ENCODE data around the gene USP3. TPM values are rescaled to one million over a fixed set of nuclear protein-coding genes. Genes with fewer than 3 reads are reported as not detected.

USP3 gene, protein sequence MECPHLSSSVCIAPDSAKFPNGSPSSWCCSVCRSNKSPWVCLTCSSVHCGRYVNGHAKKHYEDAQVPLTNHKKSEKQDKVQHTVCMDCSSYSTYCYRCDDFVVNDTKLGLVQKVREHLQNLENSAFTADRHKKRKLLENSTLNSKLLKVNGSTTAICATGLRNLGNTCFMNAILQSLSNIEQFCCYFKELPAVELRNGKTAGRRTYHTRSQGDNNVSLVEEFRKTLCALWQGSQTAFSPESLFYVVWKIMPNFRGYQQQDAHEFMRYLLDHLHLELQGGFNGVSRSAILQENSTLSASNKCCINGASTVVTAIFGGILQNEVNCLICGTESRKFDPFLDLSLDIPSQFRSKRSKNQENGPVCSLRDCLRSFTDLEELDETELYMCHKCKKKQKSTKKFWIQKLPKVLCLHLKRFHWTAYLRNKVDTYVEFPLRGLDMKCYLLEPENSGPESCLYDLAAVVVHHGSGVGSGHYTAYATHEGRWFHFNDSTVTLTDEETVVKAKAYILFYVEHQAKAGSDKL
- total RNA-seq (2014; rRNA removed; shearing (Covaris generic)) (26.3 and 34.6 TPM in 2 replicates), total RNA-seq (2022) (53.0 and 64.9 TPM in 2 replicates), Bru-seq, nascent RNA (percentile 92 among the genes with signal in this experiment), BruChase-seq, experiment 1, labeled RNA remaining after a 6-hour chase (percentile 80 among the genes with signal in this experiment), BruChase-seq, experiment 2, labeled RNA remaining after a 2-hour chase (percentile 81 among the genes with signal in this experiment)
- long read RNA-seq, full-length matches to known transcripts = 49 of 79 reads
- long read RNA-seq, partial matches to known transcripts = 5 of 79 reads
- long read RNA-seq, other reads (novel, unspliced or antisense) = 25 of 79 reads

DNA sequence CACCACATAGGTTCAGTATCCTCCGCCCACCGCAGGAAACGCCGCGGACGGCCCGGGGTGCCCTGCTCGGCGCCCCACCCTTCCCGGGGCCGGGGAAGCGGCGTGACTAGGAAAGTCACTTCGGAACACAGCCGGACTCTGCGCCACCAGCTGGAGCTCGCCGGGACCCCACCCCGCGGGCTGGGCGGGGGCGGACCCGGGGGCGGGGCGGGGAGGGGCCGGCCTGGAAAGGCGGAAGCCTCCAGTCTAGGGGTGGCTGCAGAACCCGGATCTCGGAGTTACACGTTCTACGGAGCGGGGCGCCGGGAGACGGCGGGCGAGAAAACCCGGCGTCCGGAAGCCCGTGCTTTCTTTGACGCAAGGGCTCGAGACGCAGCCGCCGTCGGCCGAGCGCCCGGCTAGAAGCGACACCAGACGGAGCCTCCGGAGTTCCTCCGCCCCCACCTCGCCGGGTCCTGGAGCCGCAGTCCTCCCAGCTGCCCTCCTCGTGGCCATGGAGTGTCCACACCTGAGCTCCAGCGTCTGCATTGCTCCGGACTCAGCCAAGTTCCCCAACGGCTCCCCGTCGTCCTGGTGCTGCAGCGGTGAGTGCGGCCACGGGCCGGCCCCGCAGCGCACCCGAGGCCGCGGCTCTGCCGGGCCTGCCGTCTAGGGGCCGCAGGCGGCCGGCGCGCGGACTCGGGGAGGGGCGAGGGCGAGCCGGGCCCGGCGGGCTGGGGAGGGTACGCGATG is at the start of gene USP3:
USP3 (plus strand) TSS at position 347 of the 732 bp plus-strand sequence; CDS start at position 494, 147 bp downstream.
- intact Hi-C loops (cut with micrococcal nuclease; ENCODE audit: unreplicated experiment) = loop anchor here (1.0 to 10.0 kb wide), 3 partner anchors 17 to 310 kb away; no protein-coding TSS in a partner anchor
- H3K9me2 ChIP-seq (ENCODE audit: insufficient read depth, low read length) = no peaks in the 10 kb centered on the region
- peaks cover 72% of the 10 kb centered on the region for H3K4me1 ChIP-seq (ENCODE audit: insufficient read depth, low read length, poor library complexity, severe bottlenecking)
- H3K4me2 ChIP-seq (ENCODE audit: low read length) = peak within 1 kb of the TSS; percentile 94
- H2AFZ ChIP-seq (ENCODE audit: low read length) = peak within 1 kb of the TSS; percentile 61
- H4K20me1 ChIP-seq (ENCODE audit: insufficient read depth, low read length) = peaks cover 31% of the 10 kb centered on the region
- POLR2A ChIA-PET = interaction anchor here (0.5 to 2.9 kb wide), 13 partner anchors 8 to 589 kb away, joined by 3 to 30 read pairs (median 3); partner anchors contain the start of gene CIAO2A
- no TSS peak for BruUV-seq (replicated peaks)
- H3K79me2 ChIP-seq (ENCODE audit: insufficient read depth, low read depth, low read length) = peaks cover 47% of the 10 kb centered on the region
- TF ChIP-seq, protein P1, sequence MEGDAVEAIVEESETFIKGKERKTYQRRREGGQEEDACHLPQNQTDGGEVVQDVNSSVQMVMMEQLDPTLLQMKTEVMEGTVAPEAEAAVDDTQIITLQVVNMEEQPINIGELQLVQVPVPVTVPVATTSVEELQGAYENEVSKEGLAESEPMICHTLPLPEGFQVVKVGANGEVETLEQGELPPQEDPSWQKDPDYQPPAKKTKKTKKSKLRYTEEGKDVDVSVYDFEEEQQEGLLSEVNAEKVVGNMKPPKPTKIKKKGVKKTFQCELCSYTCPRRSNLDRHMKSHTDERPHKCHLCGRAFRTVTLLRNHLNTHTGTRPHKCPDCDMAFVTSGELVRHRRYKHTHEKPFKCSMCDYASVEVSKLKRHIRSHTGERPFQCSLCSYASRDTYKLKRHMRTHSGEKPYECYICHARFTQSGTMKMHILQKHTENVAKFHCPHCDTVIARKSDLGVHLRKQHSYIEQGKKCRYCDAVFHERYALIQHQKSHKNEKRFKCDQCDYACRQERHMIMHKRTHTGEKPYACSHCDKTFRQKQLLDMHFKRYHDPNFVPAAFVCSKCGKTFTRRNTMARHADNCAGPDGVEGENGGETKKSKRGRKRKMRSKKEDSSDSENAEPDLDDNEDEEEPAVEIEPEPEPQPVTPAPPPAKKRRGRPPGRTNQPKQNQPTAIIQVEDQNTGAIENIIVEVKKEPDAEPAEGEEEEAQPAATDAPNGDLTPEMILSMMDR (conservative IDR thresholded peaks at IDR 0.05; ENCODE audit: low read length) = no peak; the same call in 1 of the 2 replicates
- no peak for TF ChIP-seq EZH2phosphoT487 (IDR thresholded peaks at IDR 0.05; ENCODE audit: borderline replicate concordance, low read depth, low read length)
- peak; percentile 97 for DNase-seq (ENCODE audit: low spot score)
- peak within 1 kb of the TSS; percentile 77 for H3K27ac ChIP-seq (ENCODE audit: low read depth, low read length, poor library complexity, severe bottlenecking)
- H3K9me3 ChIP-seq (ENCODE audit: low read length) = no peaks in the 10 kb centered on the region
- peak within 1 kb of the TSS; percentile 87 for H3K4me3 ChIP-seq (ENCODE audit: low read depth, low read length, poor library complexity, severe bottlenecking)
- H3K36me3 ChIP-seq (ENCODE audit: insufficient read depth, low read length) = no peaks in the 10 kb centered on the region
- CTCF ChIA-PET (ENCODE audit: unreplicated experiment) = interaction anchor here (0.6 to 1.4 kb wide), 3 partner anchors 21 to 59 kb away, joined by 3 to 4 read pairs (median 3); no protein-coding TSS in a partner anchor

DNA sequence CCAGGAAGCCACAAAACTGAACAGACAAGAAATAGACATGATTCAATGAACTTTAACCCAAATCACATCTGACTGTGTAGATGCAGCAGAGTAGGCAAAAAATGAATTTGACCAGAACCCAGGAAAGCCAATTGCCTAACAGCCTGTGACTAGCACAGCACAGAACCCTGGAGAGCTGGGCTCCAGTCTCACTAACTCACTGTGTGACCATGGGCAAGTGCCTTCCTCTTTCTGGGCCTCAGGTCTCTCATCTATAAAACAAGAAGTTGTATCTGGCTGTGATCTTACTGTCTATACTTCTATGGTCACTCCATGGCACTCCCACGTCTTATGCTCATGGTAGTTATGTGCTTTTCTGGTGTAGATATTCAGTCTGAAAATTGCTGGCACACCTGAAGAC is 48.1 kb upstream of the USP3 start:
- DNase-seq (ENCODE audit: low spot score) = no peak
- no peaks in the 10 kb centered on the region for H3K36me3 ChIP-seq (ENCODE audit: insufficient read depth, low read length)
- no peaks in the 10 kb centered on the region for H4K20me1 ChIP-seq (ENCODE audit: insufficient read depth, low read length)
- BruUV-seq (replicated peaks) = no TSS peak
- no peaks in the 10 kb centered on the region for H3K9me2 ChIP-seq (ENCODE audit: insufficient read depth, low read length)
- no peaks in the 10 kb centered on the region for H3K4me1 ChIP-seq (ENCODE audit: insufficient read depth, low read length, poor library complexity, severe bottlenecking)
- H3K4me2 ChIP-seq (ENCODE audit: low read length) = no peak overlapping the region
- no peaks in the 10 kb centered on the region for H3K79me2 ChIP-seq (ENCODE audit: insufficient read depth, low read depth, low read length)
- H3K27ac ChIP-seq (ENCODE audit: low read depth, low read length, poor library complexity, severe bottlenecking) = no peak overlapping the region
- H3K4me3 ChIP-seq (ENCODE audit: low read depth, low read length, poor library complexity, severe bottlenecking) = no peak overlapping the region
- TF ChIP-seq EZH2phosphoT487 (IDR thresholded peaks at IDR 0.05; ENCODE audit: borderline replicate concordance, low read depth, low read length) = no peak
- TF ChIP-seq, protein P1 (conservative IDR thresholded peaks at IDR 0.05; ENCODE audit: low read length) = no peak
- H2AFZ ChIP-seq (ENCODE audit: low read length) = no peak overlapping the region
- no peaks in the 10 kb centered on the region; the same call in none of the 2 replicates for H3K9me3 ChIP-seq (ENCODE audit: low read length)
- POLR2A ChIA-PET = interaction anchor here (0.9 kb wide), 1 partner anchor 296 kb away, joined by 3 read pairs; no protein-coding TSS in a partner anchor
- intact Hi-C loops (cut with micrococcal nuclease; ENCODE audit: unreplicated experiment) = no loop called here
- CTCF ChIA-PET (ENCODE audit: unreplicated experiment) = no interaction called here
